ENCODE data around the gene KIF21B. TPM values are rescaled to one million over a fixed set of nuclear protein-coding genes. Genes with fewer than 3 reads are reported as not detected.

Gene KIF21B
- total and polyA plus RNA-seq, 2 experiments from 2014 or later, result 4.6 to 34.3 TPM

GRCh38 chr1:200982071-200982945, 41.2 kb downstream of the KIF21B start (continued):
- TF ChIP-seq ZNF462 (CRISPR knock-in tag; IDR thresholded peaks at IDR 0.05), result no peak
- TF ChIP-seq ZNF331 (CRISPR knock-in tag; IDR thresholded peaks at IDR 0.05; ENCODE audit: low read depth), result no peak
- no peak for TF ChIP-seq JUNB (IDR thresholded peaks at IDR 0.05; ENCODE audit: unreplicated experiment)
- TF ChIP-seq EZH2phosphoT487 (IDR thresholded peaks at IDR 0.05; ENCODE audit: unreplicated experiment), result no peak
- no peak for TF ChIP-seq CREB1 (CRISPR knock-in tag; IDR thresholded peaks at IDR 0.05; ENCODE audit: low read depth)
- TF ChIP-seq STAT1 (IDR thresholded peaks at IDR 0.05; ENCODE audit: unreplicated experiment), result no peak
- no peak for TF ChIP-seq NANOG (IDR thresholded peaks at IDR 0.05; ENCODE audit: borderline replicate concordance)
- TF ChIP-seq ETS1 (IDR thresholded peaks at IDR 0.05), result no peak
- TF ChIP-seq POLR2AphosphoS5 (IDR thresholded peaks at IDR 0.05; ENCODE audit: low read depth), result no peak
- TF ChIP-seq ZNF114 (CRISPR knock-in tag; IDR thresholded peaks at IDR 0.05), result no peak

Measured in GM23338 (cell line).